ENCODE data around the gene ARAP2.

ARAP2 gene

DNA sequence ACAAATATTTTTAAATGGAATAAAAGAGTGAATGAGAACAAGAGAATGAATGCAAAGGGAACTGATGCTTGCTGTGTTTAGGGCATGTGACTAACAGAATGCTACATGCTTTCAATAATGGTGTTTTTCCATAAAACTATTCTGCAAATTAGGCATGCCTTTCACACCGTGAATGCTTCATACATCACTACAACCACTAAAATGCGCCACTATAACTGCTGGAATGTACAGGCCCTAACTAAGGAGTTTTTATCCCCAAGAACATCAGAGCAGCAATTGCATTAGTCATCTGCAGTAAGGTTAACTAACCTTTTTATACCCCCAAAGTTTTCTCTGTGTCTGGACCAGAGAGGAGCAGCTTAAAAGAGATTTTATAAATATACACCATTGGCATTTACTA, 190.4 kb downstream of the ARAP2 start:
- no peak for DNase-seq (ENCODE audit: extremely low read depth in 1 of 2, low read depth in 1 of 2)

GRCh38 chr4:36051634-36052033, 192.7 kb downstream of the ARAP2 start:
- no peak for DNase-seq (ENCODE audit: extremely low read depth in 1 of 2, low read depth in 1 of 2)

DNA sequence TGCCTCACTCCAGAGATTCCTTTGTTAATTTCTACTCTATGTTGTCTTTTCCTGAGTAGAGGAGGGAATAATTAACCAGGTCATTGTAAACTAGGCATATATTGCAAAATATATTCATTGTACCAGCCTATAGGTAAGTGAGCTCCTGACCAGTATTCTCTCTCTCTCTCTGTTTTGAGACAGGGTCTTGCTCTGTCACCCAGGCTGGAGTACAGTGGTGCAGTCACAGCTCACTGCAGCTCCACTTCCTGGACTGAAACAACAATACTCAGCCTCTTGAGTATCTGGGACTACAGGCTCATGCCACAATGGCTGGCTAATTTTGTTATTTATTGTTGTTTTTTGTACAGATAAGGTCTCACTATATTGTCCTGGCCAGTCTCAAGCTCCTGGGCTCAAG, 198.3 kb downstream of the ARAP2 start:
- DNase-seq (ENCODE audit: extremely low read depth in 1 of 2, low read depth in 1 of 2) = no peak

- no peak for DNase-seq (ENCODE audit: extremely low read depth in 1 of 2, low read depth in 1 of 2)
Measured at GRCh38 chr4:36043901-36044300, 200.4 kb downstream of the ARAP2 start.

DNA sequence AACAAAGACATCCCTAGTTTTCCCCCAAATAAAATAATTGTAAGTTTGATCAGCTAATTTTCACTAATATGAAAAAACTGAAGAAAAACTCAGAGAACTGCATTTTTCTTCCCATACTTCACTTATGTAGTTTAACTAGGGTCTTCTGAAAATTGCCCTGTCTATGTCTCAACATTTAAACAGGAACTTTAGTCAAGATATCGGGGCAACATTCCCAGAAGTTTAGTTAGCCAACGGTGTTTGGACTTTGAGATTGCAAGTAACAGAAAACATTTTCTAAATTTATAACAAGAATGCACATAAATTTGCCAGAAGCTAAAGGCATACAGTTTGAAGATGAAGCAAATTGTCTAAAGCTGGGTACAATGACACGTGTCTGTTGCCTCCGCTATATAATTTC, 201.1 kb downstream of the ARAP2 start:
- no peak for DNase-seq (ENCODE audit: extremely low read depth in 1 of 2, low read depth in 1 of 2)

DNA sequence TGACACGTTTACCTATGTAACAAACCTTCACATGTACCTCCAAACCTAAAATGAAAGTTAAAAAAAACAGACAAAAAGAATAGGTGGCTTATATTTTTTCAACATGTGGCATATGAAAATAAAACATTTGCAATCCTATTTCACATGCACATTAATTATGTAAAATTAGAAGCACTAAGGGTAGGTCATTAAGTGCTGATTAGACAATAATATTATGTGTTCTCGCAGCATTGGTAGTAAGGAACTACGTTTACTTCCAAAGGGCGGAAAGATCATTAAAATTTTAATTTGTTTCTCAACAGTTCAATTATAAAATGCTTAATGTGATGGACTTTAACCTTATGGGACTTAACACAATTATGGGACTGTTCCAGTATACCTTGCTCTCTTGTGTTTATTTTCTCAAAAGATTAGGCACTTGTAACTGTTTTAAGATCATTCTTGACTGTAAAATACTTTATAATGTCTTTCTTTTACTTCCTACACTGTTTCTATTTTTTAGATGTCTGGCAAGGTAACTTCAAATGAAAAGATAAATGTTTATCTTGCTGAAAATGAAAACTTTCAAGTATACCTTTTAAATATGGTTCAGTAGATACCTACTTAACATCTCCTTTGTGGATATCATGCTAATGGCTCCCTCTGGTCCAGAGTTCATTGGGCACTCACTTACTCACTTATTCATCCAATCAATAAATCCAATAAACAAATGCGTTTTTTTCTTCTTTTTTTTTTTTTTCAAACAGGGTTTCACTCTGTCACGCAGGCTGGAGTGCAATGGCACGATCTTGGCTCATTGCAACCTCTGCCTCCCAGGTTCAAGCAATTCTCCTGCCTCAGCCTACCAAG, 202.0 kb downstream of the ARAP2 start:
- DNase-seq (ENCODE audit: extremely low read depth in 1 of 2, low read depth in 1 of 2) = no peak

GRCh38 chr4:36041340-36041739, 203.0 kb downstream of the ARAP2 start:
- DNase-seq (ENCODE audit: extremely low read depth in 1 of 2, low read depth in 1 of 2) = no peak

GRCh38 chr4:36039026-36039425, 205.3 kb downstream of the ARAP2 start:
- DNase-seq (ENCODE audit: extremely low read depth in 1 of 2, low read depth in 1 of 2) = no peak

DNA sequence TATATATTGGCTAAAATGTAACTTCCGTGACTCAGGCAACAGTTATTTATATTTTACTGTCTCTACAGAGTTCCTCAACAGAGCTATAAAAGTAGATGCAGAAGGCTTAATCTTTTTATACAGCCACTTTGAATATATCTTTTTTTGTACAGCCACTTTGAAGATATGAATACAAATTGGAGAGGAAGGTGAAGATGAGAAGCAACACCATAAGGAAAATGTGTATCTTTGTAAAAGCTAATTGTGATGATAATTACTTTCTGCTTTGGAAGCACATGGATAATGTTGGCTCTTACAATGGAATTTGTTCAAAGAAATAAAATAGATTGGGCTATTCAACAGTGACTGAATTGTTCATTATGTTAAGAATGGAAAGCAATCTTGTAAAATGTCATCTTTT, 205.8 kb downstream of the ARAP2 start:
- DNase-seq (ENCODE audit: extremely low read depth in 1 of 2, low read depth in 1 of 2) = no peak

GRCh38 chr4:36037127-36037526, 207.2 kb downstream of the ARAP2 start:
- no peak for DNase-seq (ENCODE audit: extremely low read depth in 1 of 2, low read depth in 1 of 2)

DNA sequence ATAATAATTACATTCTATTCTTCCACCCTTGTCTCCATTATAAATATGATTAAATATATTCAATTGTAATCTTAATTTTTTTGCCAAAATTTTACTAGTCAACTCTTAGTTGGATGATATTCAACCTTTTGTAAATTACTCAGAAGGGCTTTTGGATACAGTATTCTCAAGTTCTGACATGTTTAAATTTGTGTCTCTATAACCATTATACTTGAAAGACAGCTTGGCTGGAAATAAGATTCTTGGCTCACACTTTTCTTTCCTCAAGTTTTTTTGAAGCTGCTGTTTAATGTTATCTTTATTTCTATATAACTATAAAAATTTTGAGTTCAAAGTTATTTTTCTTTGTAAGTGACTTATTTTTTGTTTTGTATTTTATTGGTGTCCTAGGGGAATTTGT, 214.4 kb downstream of the ARAP2 start:
- no peak for DNase-seq (ENCODE audit: extremely low read depth in 1 of 2, low read depth in 1 of 2)

DNA sequence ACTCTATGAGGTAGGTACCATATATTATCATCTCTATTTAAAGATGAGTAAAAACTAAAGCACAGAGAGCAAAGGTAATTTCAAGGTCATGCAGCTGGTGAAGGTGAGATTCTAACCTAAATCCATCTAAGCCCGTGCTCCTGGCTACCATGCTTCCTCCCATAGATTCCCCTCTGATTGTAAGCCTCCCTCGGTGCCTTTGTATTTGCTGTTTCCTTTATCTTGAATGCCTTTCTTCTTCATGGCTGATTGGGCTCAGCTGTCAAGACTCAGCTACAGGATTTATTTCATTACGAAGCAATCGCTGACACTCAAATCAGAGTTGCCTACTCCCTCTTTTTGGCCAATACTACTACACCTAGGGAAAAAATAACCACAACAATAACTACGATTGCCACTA, 217.1 kb downstream of the ARAP2 start:
- no peak for DNase-seq (ENCODE audit: extremely low read depth in 1 of 2, low read depth in 1 of 2)

DNA sequence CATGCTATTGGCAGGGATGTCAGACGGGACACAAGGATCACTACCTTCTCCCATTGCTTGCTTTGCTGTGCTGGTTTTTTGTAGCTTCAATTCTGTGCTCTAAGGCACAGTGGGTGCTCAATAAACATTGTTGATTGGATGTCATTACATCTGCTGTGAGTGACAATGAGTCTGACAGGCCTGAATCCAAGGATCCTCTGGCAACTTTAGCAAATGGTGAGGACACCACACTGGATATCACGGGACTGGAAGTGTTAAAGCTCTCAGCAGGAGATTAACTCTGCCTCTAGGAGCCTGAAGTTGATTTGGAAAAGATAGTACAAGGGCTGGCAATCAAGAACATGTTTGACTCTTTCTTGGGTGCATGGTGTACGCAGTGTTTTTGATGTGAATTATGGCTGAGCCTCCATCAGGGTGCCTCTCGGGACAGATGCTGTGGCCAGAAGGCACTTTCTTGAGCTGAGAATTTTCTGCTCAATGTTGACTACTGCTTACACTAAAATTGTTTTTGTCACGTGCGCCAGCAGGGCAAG, 217.9 kb downstream of the ARAP2 start:
- DNase-seq (ENCODE audit: extremely low read depth in 1 of 2, low read depth in 1 of 2) = no peak

- no peak for DNase-seq (ENCODE audit: extremely low read depth in 1 of 2, low read depth in 1 of 2)
Measured at GRCh38 chr4:36024901-36025660, 219.2 kb downstream of the ARAP2 start.

- DNase-seq (ENCODE audit: extremely low read depth in 1 of 2, low read depth in 1 of 2) = no peak
Measured at GRCh38 chr4:36020351-36020750, 224.0 kb downstream of the ARAP2 start.
